Keratinocyte (primary cell): ENCODE measurements around the gene MAGIX. TPM values are rescaled to one million over a fixed set of nuclear protein-coding genes. Genes with fewer than 3 reads are reported as not detected.

Experiments
- DNase-seq: peaks from one replicate; pipeline ENCODE4 v3.0.0-alpha.2; 2011; ENCODE audit warnings: low read depth, missing footprints, low spot score
- FAIRE-seq: peaks from 2 replicates; lab custom pipeline; 2011; peaks lifted over from hg19 to GRCh38; lab: Jason Lieb, UNC
- H2AFZ ChIP-seq: 2 replicates; pipeline ENCODE4 v1.6.0; 2012; ENCODE audit warnings: low read length, control low read depth, inconsistent platforms; ENCODE audit not compliant: control insufficient read depth
- H3K27ac ChIP-seq: 2 replicates; pipeline ENCODE4 v1.5.1; 2011; ENCODE audit warnings: low read length; ENCODE audit not compliant: control insufficient read depth, insufficient read depth
- H3K27me3 ChIP-seq: 3 replicates; pipeline ENCODE4 v1.6.0; 2011; ENCODE audit warnings: low read length; ENCODE audit not compliant: control insufficient read depth, insufficient read depth; ENCODE audit errors: extremely low read depth
- H3K36me3 ChIP-seq, 2 experiments: 2 replicates in 1 of 2; 3 replicates in 1 of 2; pipeline ENCODE4 v1.5.1; 2011; ENCODE audit warnings: low read length in 2 of 2, mild to moderate bottlenecking in 1 of 2; ENCODE audit not compliant: control insufficient read depth in 2 of 2, insufficient read depth in 2 of 2; ENCODE audit errors: extremely low read depth in 1 of 2
- H3K4me1 ChIP-seq: 3 replicates; pipeline ENCODE4 v1.5.1; 2011; ENCODE audit warnings: low read length; ENCODE audit not compliant: control insufficient read depth, insufficient read depth; ENCODE audit errors: extremely low read depth
- H3K4me2 ChIP-seq: 3 replicates; pipeline ENCODE4 v1.6.0; 2011; ENCODE audit warnings: low read depth, low read length; ENCODE audit not compliant: control insufficient read depth, insufficient read depth; ENCODE audit errors: extremely low read depth
- H3K4me3 ChIP-seq, 3 experiments: fragments of 200-600 bp in 1 of 3; sonication (generic) in 1 of 3; 2 replicates in 2 of 3; 3 replicates in 1 of 3; pipeline ENCODE4 v1.5.1; 2011 to 2016; ENCODE audit warnings: low read length in 3 of 3, mild to moderate bottlenecking in 3 of 3, control low read depth in 2 of 3, inconsistent platforms in 1 of 3, low read depth in 1 of 3, mixed read lengths in 1 of 3, mixed run types in 1 of 3, moderate library complexity in 1 of 3; ENCODE audit not compliant: control insufficient read depth in 2 of 3, insufficient read depth in 2 of 3; ENCODE audit errors: extremely low read depth in 1 of 3
- H3K79me2 ChIP-seq: 2 replicates; pipeline ENCODE4 v1.6.0; 2012; ENCODE audit warnings: low read length; ENCODE audit not compliant: control insufficient read depth, insufficient read depth
- H3K9ac ChIP-seq: 3 replicates; pipeline ENCODE4 v1.6.0; 2011; ENCODE audit warnings: low read length; ENCODE audit not compliant: control insufficient read depth, insufficient read depth; ENCODE audit errors: extremely low read depth
- H3K9me1 ChIP-seq: 3 replicates; pipeline ENCODE4 v1.6.0; 2011; ENCODE audit warnings: low read length; ENCODE audit not compliant: control insufficient read depth, insufficient read depth; ENCODE audit errors: extremely low read depth
- H3K9me3 ChIP-seq: 2 replicates; pipeline ENCODE4 v1.5.1; 2012; ENCODE audit warnings: low read depth, low read length; ENCODE audit not compliant: control insufficient read depth
- H4K20me1 ChIP-seq: 3 replicates; pipeline ENCODE4 v1.6.0; 2011; ENCODE audit warnings: low read length; ENCODE audit not compliant: control insufficient read depth, insufficient read depth; ENCODE audit errors: extremely low read depth
- CTCF ChIP-seq, 3 experiments: IDR thresholded peaks in 1 of 3; conservative IDR thresholded peaks in 1 of 3; optimal IDR thresholded peaks in 1 of 3; 2 replicates in 2 of 3; 3 replicates in 1 of 3; pipeline versions ENCODE3 to v1.5.1; 2011; ENCODE audit warnings: low read length in 3 of 3, mild to moderate bottlenecking in 3 of 3, moderate library complexity in 2 of 3, control low read depth in 1 of 3, inconsistent platforms in 1 of 3; ENCODE audit not compliant: insufficient read depth in 2 of 3; ENCODE audit errors: extremely low read depth in 1 of 3
- EZH2 ChIP-seq: IDR thresholded peaks from one replicate; pipeline ENCODE4 v1.6.1; 2012; ENCODE audit warnings: inconsistent platforms, mild to moderate bottlenecking, low read length, moderate library complexity
- dilution Hi-C: fragments of 300-500 bp; cut with MboI; formaldehyde crosslinking; loops from one replicate; pipeline ENCODE4 v1.7.0; 2020; ENCODE audit warnings: low sequenced_read_pairs; ENCODE audit not compliant: extremely low pct_ligation_motif_present
- polyA plus RNA-seq, 5 experiments: library from polyadenylated mRNA; depleted of rRNA in 3 of 5; stranded (reverse) in 3 of 5; stranded (forward) in 1 of 5; unstranded in 1 of 5; fragments of >200 nt; gene quantifications; 1 replicate in 1 of 5; 2 replicates in 3 of 5; 3 replicates in 1 of 5; pipeline versions ENCODE4 v1.2.1 to v1.2.3, GENCODE V29; 2011 to 2012; ENCODE audit warnings: missing spikeins in 2 of 5, low read depth in 1 of 5, low replicate concordance in 1 of 5

Gene MAGIX
- polyA plus RNA-seq, 1 donor (not counting 4 experiments of a cell fraction or from before 2014, with no cell fraction given): 0.51 TPM

- TF ChIP-seq CTCF (optimal IDR thresholded peaks at IDR 0.05 in 1 of 3, IDR thresholded peaks at IDR 0.05 in 1 of 3, conservative IDR thresholded peaks at IDR 0.05 in 1 of 3; ENCODE audit: extremely low read depth in 1 of 3, insufficient read depth in 2 of 3, low read length in 3 of 3) (no peak), EZH2 (no peak)
- no peaks in the 10 kb centered on the region for H3K9me3 ChIP-seq
- no peaks in the 10 kb centered on the region for H3K36me3 ChIP-seq
- no peaks in the 10 kb centered on the region for H3K27me3 ChIP-seq
- H3K4me2 ChIP-seq: no peak overlapping the region
- H3K27ac ChIP-seq: no peak overlapping the region
- peaks cover 7% of the 10 kb centered on the region for H3K4me1 ChIP-seq
- H2AFZ ChIP-seq: no peak overlapping the region
- H3K79me2 ChIP-seq: no peaks in the 10 kb centered on the region
- H4K20me1 ChIP-seq: no peaks in the 10 kb centered on the region
- dilution Hi-C loops: no loop called here
- no peak overlapping the region for H3K4me3 ChIP-seq
- H3K9me1 ChIP-seq: no peaks in the 10 kb centered on the region
- FAIRE-seq (no peak), DNase-seq (no peak)
- no peak overlapping the region for H3K9ac ChIP-seq
Measured at GRCh38 chrX:49160908-49161307, 1.6 kb upstream of the MAGIX start.

DNA sequence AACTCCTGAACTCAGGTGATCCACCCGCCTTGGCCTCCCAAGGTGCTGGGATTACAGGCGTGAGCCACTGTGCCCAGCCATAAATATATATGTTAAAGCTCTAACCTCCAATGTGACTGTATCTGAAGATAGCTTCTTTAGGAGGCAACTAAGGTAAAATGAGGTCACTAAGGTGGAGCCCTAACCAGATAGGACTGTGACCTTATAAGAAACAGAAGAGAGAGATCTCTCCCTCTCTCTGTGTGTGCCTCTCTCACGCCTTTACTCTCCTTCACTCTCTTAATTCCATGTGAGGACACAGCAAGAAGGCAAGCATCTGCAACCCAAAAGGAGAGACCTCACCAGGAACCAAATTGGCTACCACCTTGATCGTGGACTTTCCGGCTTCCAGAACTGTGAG is 926 bp upstream of the MAGIX start:
- no peaks in the 10 kb centered on the region for H3K79me2 ChIP-seq
- no peak overlapping the region for H3K27ac ChIP-seq
- H3K9me1 ChIP-seq: no peaks in the 10 kb centered on the region
- DNase-seq (no peak), FAIRE-seq (no peak)
- no peak overlapping the region for H2AFZ ChIP-seq
- no peak overlapping the region for H3K9ac ChIP-seq
- peaks cover 7% of the 10 kb centered on the region for H3K4me1 ChIP-seq
- H3K9me3 ChIP-seq: no peaks in the 10 kb centered on the region
- H3K36me3 ChIP-seq: no peaks in the 10 kb centered on the region
- H3K27me3 ChIP-seq: no peaks in the 10 kb centered on the region
- H3K4me2 ChIP-seq: no peak overlapping the region
- H4K20me1 ChIP-seq: no peaks in the 10 kb centered on the region
- dilution Hi-C loops: no loop called here
- no peak overlapping the region for H3K4me3 ChIP-seq
- TF ChIP-seq CTCF (optimal IDR thresholded peaks at IDR 0.05 in 1 of 3, IDR thresholded peaks at IDR 0.05 in 1 of 3, conservative IDR thresholded peaks at IDR 0.05 in 1 of 3; ENCODE audit: extremely low read depth in 1 of 3, insufficient read depth in 2 of 3, low read length in 3 of 3): no peak
- no peak for TF ChIP-seq EZH2
